GM23338 (cell line): ENCODE measurements around the gene ANKRD11. TPM values are rescaled to one million over a fixed set of nuclear protein-coding genes. Genes with fewer than 3 reads are reported as not detected.
A peak's percentile ranks its signal among the peaks of the same experiment; 100 is the strongest.

Source experiments
- ATAC-seq: fragments of 200-7000 bp; cut with Tn5 transposase; 3 replicates; pipeline ENCODE4 v1.9.1; 2020
- DNase-seq: peaks from one replicate; pipeline ENCODE4 v3.0.0-alpha.2; 2015; ENCODE audit warnings: low spot score
- H2AFZ ChIP-seq: fragments of 200-600 bp; sonication (generic); 2 replicates; pipeline ENCODE4 v1.8.0; 2016; ENCODE audit warnings: antibody characterized with exemption, mild to moderate bottlenecking, moderate library complexity
- H3F3A ChIP-seq: fragments of 200-600 bp; sonication (generic); replicated peaks from 2 replicates; pipeline ENCODE4 v1.8.0; 2017; ENCODE audit warnings: antibody characterized with exemption, mixed run types, low read depth
- H3K27ac ChIP-seq: fragments of 200-600 bp; sonication (generic); 2 replicates; pipeline ENCODE4 v1.6.1; 2016; ENCODE audit warnings: low read depth
- H3K27me3 ChIP-seq: fragments of 200-600 bp; sonication (generic); 2 replicates; pipeline ENCODE4 v1.8.0; 2016; ENCODE audit warnings: mild to moderate bottlenecking, mixed run types, moderate library complexity; ENCODE audit not compliant: insufficient read depth
- H3K36me3 ChIP-seq: fragments of 200-600 bp; sonication (generic); 2 replicates; pipeline ENCODE4 v1.8.0; 2016; ENCODE audit warnings: mild to moderate bottlenecking; ENCODE audit not compliant: insufficient read depth
- H3K4me1 ChIP-seq: fragments of 200-600 bp; sonication (generic); 2 replicates; pipeline ENCODE4 v1.8.0; 2016; ENCODE audit warnings: mild to moderate bottlenecking, moderate library complexity; ENCODE audit not compliant: insufficient read depth
- H3K4me2 ChIP-seq: fragments of 200-600 bp; sonication (generic); 2 replicates; pipeline ENCODE4 v1.7.1; 2017; ENCODE audit warnings: mixed run types
- H3K4me3 ChIP-seq: fragments of 200-600 bp; sonication (generic); 2 replicates; pipeline ENCODE4 v1.6.1; 2016; ENCODE audit warnings: mixed run types
- H3K79me2 ChIP-seq: fragments of 200-600 bp; sonication (generic); replicated peaks from 2 replicates; pipeline ENCODE4 v1.8.0; 2017; ENCODE audit warnings: mild to moderate bottlenecking; ENCODE audit not compliant: insufficient read depth
- H3K9me2 ChIP-seq: fragments of 200-600 bp; sonication (generic); 2 replicates; pipeline ENCODE4 v1.8.0; 2017; ENCODE audit not compliant: insufficient read depth
- H4K20me1 ChIP-seq: fragments of 200-600 bp; sonication (generic); replicated peaks from 2 replicates; pipeline ENCODE4 v1.8.0; 2017; ENCODE audit warnings: mild to moderate bottlenecking; ENCODE audit not compliant: insufficient read depth
- H3K27ac Mint-ChIP-seq: 2 replicates; pipeline ENCODE4 v1.8.0; 2020; ENCODE audit warnings: inconsistent platforms, mild to moderate bottlenecking, moderate library complexity, mixed read lengths
- H3K27me3 Mint-ChIP-seq: 3 replicates; pipeline ENCODE4 v1.8.0; 2022; ENCODE audit warnings: low read depth, mild to moderate bottlenecking, moderate library complexity, mixed read lengths, inconsistent platforms; ENCODE audit not compliant: insufficient read depth, poor library complexity
- H3K36me3 Mint-ChIP-seq: 3 replicates; pipeline ENCODE4 v1.8.0; 2021; ENCODE audit warnings: low read depth, mild to moderate bottlenecking, inconsistent platforms, moderate library complexity, mixed read lengths
- H3K4me1 Mint-ChIP-seq: 3 replicates; pipeline ENCODE4 v1.8.0; 2020; ENCODE audit warnings: mild to moderate bottlenecking, inconsistent platforms, mixed read lengths
- H3K4me3 Mint-ChIP-seq: 3 replicates; pipeline ENCODE4 v1.8.0; 2021; ENCODE audit warnings: moderate library complexity, mild to moderate bottlenecking, inconsistent platforms, mixed read lengths
- H3K9me3 Mint-ChIP-seq: 3 replicates; pipeline ENCODE4 v1.8.0; 2020; ENCODE audit warnings: moderate library complexity, mild to moderate bottlenecking, inconsistent platforms, mixed read lengths
- CREB1 ChIP-seq: fragments of 250-450 bp; sonication (Bioruptor Pico); IDR thresholded peaks from 2 replicates; pipeline ENCODE4 v1.5.0; 2020; ENCODE audit warnings: low read depth, mild to moderate bottlenecking, moderate library complexity
- EZH2 ChIP-seq: fragments of 200-600 bp; sonication (generic); IDR thresholded peaks from one replicate; pipeline ENCODE4 v1.8.0; 2017; ENCODE audit warnings: antibody characterized with exemption, mild to moderate bottlenecking, low read depth; ENCODE audit not compliant: unreplicated experiment
- EZH2phosphoT487 ChIP-seq: fragments of 200-600 bp; sonication (generic); IDR thresholded peaks from one replicate; pipeline ENCODE4 v1.8.1; 2018; ENCODE audit warnings: antibody characterized with exemption; ENCODE audit not compliant: unreplicated experiment
- JUNB ChIP-seq: IDR thresholded peaks from one replicate; pipeline ENCODE4 v1.6.1; 2016; ENCODE audit warnings: antibody characterized with exemption; ENCODE audit not compliant: unreplicated experiment
- NANOG ChIP-seq: IDR thresholded peaks from 2 replicates; pipeline ENCODE4 v1.6.1; 2016; ENCODE audit warnings: antibody characterized with exemption, borderline replicate concordance
- POLR2AphosphoS5 ChIP-seq: IDR thresholded peaks from 2 replicates; pipeline ENCODE4 v1.6.1; 2016; ENCODE audit warnings: antibody characterized with exemption, low read depth
- REST ChIP-seq: IDR thresholded peaks from one replicate; pipeline ENCODE4 v1.6.1; 2018; ENCODE audit warnings: antibody characterized with exemption; ENCODE audit not compliant: unreplicated experiment
- STAT1 ChIP-seq: IDR thresholded peaks from one replicate; pipeline ENCODE4 v1.6.1; 2016; ENCODE audit warnings: antibody characterized with exemption; ENCODE audit not compliant: unreplicated experiment
- ZNF114 ChIP-seq: fragments of 250-450 bp; sonication (Bioruptor Pico); IDR thresholded peaks from 2 replicates; pipeline ENCODE4 v1.5.0; 2020; ENCODE audit warnings: mild to moderate bottlenecking, moderate library complexity
- ZNF331 ChIP-seq: fragments of 250-450 bp; sonication (Bioruptor Pico); IDR thresholded peaks from 2 replicates; pipeline ENCODE4 v1.5.0; 2020; ENCODE audit warnings: low read depth, mild to moderate bottlenecking, moderate library complexity
- ZNF462 ChIP-seq: fragments of 250-450 bp; sonication (Bioruptor Pico); IDR thresholded peaks from 2 replicates; pipeline ENCODE4 v1.5.0; 2020; ENCODE audit warnings: mild to moderate bottlenecking, moderate library complexity
- polyA plus RNA-seq: library from polyadenylated mRNA; unstranded; fragments of >200 nt; fragmentation: Nextera tagmentation; extraction: Ambion mirVana; gene quantifications from 2 replicates; pipeline ENCODE4 v1.2.1, GENCODE V29; 2016
- total RNA-seq: library from RNA; depleted of rRNA; stranded (reverse); fragments of >200 nt; shearing (Covaris generic); gene quantifications from 2 replicates; pipeline ENCODE4 v1.2.3, GENCODE V29; 2014
- TF ChIP-seq, protein P1 (sequence below), 2 experiments: fragments of 200-600 bp in 1 of 2; sonication (generic) in 1 of 2; conservative IDR thresholded peaks; 2 replicates each; pipeline versions ENCODE4 v1.5.1 to v1.6.1; 2016 to 2017; ENCODE audit warnings: antibody characterized with exemption in 2 of 2, low read depth in 2 of 2, mild to moderate bottlenecking in 2 of 2, moderate library complexity in 1 of 2
- TF ChIP-seq, protein P2 (sequence below): IDR thresholded peaks from 2 replicates; pipeline ENCODE4 v1.6.1; 2016; ENCODE audit warnings: antibody characterized with exemption

Gene ANKRD11
- total and polyA plus RNA-seq, 2 experiments from 2014 or later = 130 to 159 TPM

- TF ChIP-seq, protein P1, sequence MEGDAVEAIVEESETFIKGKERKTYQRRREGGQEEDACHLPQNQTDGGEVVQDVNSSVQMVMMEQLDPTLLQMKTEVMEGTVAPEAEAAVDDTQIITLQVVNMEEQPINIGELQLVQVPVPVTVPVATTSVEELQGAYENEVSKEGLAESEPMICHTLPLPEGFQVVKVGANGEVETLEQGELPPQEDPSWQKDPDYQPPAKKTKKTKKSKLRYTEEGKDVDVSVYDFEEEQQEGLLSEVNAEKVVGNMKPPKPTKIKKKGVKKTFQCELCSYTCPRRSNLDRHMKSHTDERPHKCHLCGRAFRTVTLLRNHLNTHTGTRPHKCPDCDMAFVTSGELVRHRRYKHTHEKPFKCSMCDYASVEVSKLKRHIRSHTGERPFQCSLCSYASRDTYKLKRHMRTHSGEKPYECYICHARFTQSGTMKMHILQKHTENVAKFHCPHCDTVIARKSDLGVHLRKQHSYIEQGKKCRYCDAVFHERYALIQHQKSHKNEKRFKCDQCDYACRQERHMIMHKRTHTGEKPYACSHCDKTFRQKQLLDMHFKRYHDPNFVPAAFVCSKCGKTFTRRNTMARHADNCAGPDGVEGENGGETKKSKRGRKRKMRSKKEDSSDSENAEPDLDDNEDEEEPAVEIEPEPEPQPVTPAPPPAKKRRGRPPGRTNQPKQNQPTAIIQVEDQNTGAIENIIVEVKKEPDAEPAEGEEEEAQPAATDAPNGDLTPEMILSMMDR (conservative IDR thresholded peaks at IDR 0.05; ENCODE audit: low read depth in 2 of 2) = no peak
- TF ChIP-seq JUNB = no peak
- TF ChIP-seq EZH2phosphoT487 = no peak
- TF ChIP-seq ZNF331 (CRISPR knock-in tag) = no peak
- TF ChIP-seq, protein P2, sequence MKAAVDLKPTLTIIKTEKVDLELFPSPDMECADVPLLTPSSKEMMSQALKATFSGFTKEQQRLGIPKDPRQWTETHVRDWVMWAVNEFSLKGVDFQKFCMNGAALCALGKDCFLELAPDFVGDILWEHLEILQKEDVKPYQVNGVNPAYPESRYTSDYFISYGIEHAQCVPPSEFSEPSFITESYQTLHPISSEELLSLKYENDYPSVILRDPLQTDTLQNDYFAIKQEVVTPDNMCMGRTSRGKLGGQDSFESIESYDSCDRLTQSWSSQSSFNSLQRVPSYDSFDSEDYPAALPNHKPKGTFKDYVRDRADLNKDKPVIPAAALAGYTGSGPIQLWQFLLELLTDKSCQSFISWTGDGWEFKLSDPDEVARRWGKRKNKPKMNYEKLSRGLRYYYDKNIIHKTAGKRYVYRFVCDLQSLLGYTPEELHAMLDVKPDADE = no peak
- no peak for TF ChIP-seq ZNF114
- TF ChIP-seq CREB1 (CRISPR knock-in tag) = no peak
- no peak for TF ChIP-seq EZH2
- TF ChIP-seq REST = no peak
- TF ChIP-seq STAT1 = no peak
- no peak for TF ChIP-seq ZNF462 (CRISPR knock-in tag)
- no peak for TF ChIP-seq NANOG
- TF ChIP-seq POLR2AphosphoS5 = no peak
- H2AFZ ChIP-seq = no peak overlapping the region
- H3K4me3 ChIP-seq = no peak overlapping the region
- no peak for ATAC-seq
- Mint-ChIP-seq H3K36me3 (peaks cover 8% of the 10 kb centered on the region), H3K27me3 (peaks cover 8% of the 10 kb centered on the region), H3K4me1 (peaks cover 48% of the 10 kb centered on the region), H3K27ac (no peak overlapping the region), H3K9me3 (no peaks in the 10 kb centered on the region; the same call in 2 of the 3 replicates), H3K4me3 (no peak overlapping the region)
- H3K27me3 ChIP-seq = no peaks in the 10 kb centered on the region
- peaks cover 6% of the 10 kb centered on the region; the same call in 1 of the 2 replicates for H3F3A ChIP-seq
- peaks cover 48% of the 10 kb centered on the region for H3K4me1 ChIP-seq
- H3K4me2 ChIP-seq = no peak overlapping the region
- H3K79me2 ChIP-seq = peaks cover 100% of the 10 kb centered on the region
- H4K20me1 ChIP-seq = peaks cover 97% of the 10 kb centered on the region
- no peaks in the 10 kb centered on the region for H3K9me2 ChIP-seq
- 0 out of 2 replicates have a peak, but pooled peaks cover 4% of the 10 kb centered on the region for H3K36me3 ChIP-seq
- DNase-seq = no peak
- peak overlapping the region; percentile 76 for H3K27ac ChIP-seq
Measured at GRCh38 chr16:89472711-89473075, 17.7 kb downstream of the ANKRD11 start.
